ENCODE measurements around the gene LPP.

The LPP gene

DNA sequence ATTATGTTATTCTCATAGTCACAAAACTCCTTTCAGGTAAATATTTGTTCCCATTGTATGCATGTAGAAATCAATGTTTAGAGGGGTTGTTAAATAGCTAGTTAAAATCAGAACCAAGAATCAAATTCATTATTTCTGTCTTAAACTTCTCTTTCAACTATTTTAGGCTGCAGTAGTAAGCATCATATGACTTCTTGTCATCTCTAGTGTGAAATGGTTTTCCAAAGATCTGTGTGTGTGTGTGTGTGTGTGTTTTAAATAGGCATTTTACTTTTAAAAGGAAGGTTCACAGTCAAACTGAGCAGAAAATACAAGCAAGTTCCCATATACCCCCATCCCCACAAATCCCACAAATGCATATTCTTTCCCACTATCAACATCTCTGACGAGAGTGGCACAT, 506.5 kb downstream of the LPP start:
- ChIA-PET CTCF (interaction anchor here (0.5 kb wide), 1 partner anchor 75 kb away, joined by 3 read pairs; no protein-coding TSS in a partner anchor), POLR2A (ENCODE audit: low non-redundant PET) (no interaction called here)
- H3K27ac ChIP-seq, result no peak overlapping the region
- DNase-seq (ENCODE audit: low spot score), result no peak
- TF ChIP-seq, protein P1, sequence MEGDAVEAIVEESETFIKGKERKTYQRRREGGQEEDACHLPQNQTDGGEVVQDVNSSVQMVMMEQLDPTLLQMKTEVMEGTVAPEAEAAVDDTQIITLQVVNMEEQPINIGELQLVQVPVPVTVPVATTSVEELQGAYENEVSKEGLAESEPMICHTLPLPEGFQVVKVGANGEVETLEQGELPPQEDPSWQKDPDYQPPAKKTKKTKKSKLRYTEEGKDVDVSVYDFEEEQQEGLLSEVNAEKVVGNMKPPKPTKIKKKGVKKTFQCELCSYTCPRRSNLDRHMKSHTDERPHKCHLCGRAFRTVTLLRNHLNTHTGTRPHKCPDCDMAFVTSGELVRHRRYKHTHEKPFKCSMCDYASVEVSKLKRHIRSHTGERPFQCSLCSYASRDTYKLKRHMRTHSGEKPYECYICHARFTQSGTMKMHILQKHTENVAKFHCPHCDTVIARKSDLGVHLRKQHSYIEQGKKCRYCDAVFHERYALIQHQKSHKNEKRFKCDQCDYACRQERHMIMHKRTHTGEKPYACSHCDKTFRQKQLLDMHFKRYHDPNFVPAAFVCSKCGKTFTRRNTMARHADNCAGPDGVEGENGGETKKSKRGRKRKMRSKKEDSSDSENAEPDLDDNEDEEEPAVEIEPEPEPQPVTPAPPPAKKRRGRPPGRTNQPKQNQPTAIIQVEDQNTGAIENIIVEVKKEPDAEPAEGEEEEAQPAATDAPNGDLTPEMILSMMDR (conservative IDR thresholded peaks at IDR 0.05; ENCODE audit: low read depth), result no peak

DNA sequence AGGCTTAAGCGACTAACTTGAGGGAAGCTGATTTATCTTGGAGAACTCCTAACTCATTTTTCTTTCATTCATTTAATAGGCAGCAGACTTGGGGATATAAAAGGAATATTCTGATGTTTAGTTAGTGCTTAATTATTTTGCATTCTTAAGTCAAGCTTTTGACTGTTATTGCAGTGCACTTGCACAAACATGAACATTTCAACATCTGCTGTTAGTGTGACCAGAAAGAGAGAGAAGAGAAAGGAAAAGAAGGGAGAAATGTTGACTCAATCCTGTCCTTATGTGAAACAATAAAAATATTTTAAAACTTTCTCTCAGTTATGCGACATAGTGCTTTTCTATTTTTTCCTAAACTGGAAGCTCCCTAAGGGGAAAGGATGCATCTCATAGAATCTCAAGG, 507.8 kb downstream of the LPP start:
- H3K27ac ChIP-seq, result no peak overlapping the region
- POLR2A ChIA-PET (ENCODE audit: low non-redundant PET), result no interaction called here
- no peak for DNase-seq (ENCODE audit: low spot score)
- CTCF ChIA-PET, result interaction anchor here (0.6 kb wide), 1 partner anchor 46 kb away, joined by 3 read pairs; no protein-coding TSS in a partner anchor
- TF ChIP-seq, protein P1 (conservative IDR thresholded peaks at IDR 0.05; ENCODE audit: low read depth), result no peak

DNA sequence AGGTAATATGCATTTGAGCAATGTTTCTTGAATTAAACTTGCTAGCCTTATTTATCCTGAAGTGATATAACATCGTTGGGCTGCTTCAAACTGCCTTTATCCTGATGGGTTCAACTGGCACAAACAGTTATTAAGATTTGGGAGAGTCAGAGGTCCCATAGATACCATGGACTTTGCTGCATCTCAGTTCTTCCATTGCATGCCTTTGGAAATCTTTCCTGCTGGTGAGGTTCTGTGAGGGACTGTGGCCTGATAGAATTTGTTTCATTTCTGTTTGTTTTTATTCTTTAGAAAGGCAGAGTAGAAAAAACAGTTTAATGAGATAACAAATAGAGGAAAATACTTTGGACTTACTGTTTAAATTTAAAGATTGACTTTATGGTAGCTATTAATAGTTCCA, 508.3 kb downstream of the LPP start:
- DNase-seq (ENCODE audit: low spot score), result no peak
- POLR2A ChIA-PET (ENCODE audit: low non-redundant PET), result no interaction called here
- TF ChIP-seq, protein P1 (conservative IDR thresholded peaks at IDR 0.05; ENCODE audit: low read depth), result no peak
- CTCF ChIA-PET, result interaction anchor here (0.6 kb wide), 1 partner anchor 47 kb away, joined by 3 read pairs; no protein-coding TSS in a partner anchor
- H3K27ac ChIP-seq, result no peak overlapping the region

DNA sequence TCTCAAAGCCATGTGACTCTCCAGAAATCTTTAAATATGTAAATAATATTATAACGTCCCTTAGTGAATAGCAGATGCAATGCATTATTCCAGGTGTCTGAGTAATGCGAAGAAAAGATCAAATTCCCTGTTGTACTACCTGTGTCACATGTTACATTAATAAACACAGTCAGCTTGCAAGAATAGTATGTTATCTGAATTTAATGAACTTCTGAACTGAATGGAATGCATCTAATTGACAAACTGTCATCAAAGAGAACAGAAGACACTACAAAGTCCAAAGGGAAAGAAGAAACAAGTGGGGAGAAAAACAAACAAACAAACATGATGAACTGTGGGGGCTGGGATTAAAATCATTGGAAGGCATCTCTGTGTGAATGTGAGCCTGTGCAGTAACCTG, 508.8 kb downstream of the LPP start:
- CTCF ChIA-PET, result no interaction called here
- DNase-seq (ENCODE audit: low spot score), result no peak
- POLR2A ChIA-PET (ENCODE audit: low non-redundant PET), result no interaction called here
- no peak overlapping the region for H3K27ac ChIP-seq
- TF ChIP-seq, protein P1 (conservative IDR thresholded peaks at IDR 0.05; ENCODE audit: low read depth), result no peak

DNA sequence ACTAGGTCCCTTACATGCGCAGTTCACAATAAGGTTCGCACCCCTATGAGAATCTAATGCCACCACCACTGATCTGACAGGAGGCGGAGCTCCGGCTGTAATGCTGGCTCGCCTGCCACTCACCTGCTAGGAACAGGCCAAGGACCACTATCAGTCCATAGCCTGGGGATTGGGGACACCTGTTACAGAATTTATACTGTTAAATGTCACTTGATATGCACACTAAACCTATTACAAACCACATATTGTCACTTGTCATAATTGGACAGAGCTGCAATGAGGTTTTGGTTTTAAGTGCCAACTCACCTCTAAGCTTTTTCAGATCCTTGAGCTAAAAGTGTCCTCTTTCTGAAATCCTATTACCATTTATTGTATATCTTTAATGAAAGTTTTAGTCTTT, 509.9 kb downstream of the LPP start:
- TF ChIP-seq, protein P1 (conservative IDR thresholded peaks at IDR 0.05; ENCODE audit: low read depth), result no peak
- DNase-seq (ENCODE audit: low spot score), result no peak
- H3K27ac ChIP-seq, result no peak overlapping the region
- POLR2A ChIA-PET (ENCODE audit: low non-redundant PET), result no interaction called here
- CTCF ChIA-PET, result interaction anchor here (0.6 to 1.2 kb wide), 3 partner anchors 10 to 924 kb away, joined by 3 to 5 read pairs (median 3); no protein-coding TSS in a partner anchor

DNA sequence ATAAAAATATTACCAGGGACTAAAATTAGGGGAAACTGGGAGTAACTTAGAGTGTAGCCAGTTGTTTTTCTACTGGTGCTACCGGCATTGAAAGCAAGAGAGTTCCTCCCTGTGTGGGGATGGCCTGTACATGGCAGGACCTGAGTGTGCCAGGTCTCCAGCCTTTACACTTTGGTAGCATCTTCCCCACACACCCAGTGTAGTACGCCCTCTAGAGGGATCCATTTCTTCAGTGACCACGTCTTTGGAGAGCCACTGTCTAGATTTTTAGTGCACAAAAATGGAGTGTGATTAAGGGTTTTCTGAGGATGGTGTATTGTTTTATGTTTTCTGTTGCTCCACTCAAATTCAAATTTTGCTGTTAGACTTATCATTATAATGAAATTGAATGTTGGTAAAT, 510.8 kb downstream of the LPP start:
- TF ChIP-seq, protein P1 (conservative IDR thresholded peaks at IDR 0.05; ENCODE audit: low read depth), result no peak
- POLR2A ChIA-PET (ENCODE audit: low non-redundant PET), result no interaction called here
- CTCF ChIA-PET, result interaction anchor here (0.6 kb wide), 2 partner anchors 611 to 922 kb away, joined by 3 to 8 read pairs; no protein-coding TSS in a partner anchor
- no peak for DNase-seq (ENCODE audit: low spot score)
- no peak overlapping the region for H3K27ac ChIP-seq
